GM12878 (cell line): Measurements from ENCODE around the gene USP15. TPM values are rescaled to one million over a fixed set of nuclear protein-coding genes. Genes with fewer than 3 reads are reported as not detected.
A peak's percentile ranks its signal among the peaks of the same experiment; 100 is the strongest.

Source experiments
- CREM ChIP-seq: IDR thresholded peaks from 2 replicates; pipeline ENCODE4 v1.6.1; 2014; ENCODE audit warnings: antibody characterized with exemption, low read depth
- HDAC6 ChIP-seq: fragments of 200-600 bp; sonication (generic); IDR thresholded peaks from one replicate; pipeline ENCODE4 v1.8.0; 2017; ENCODE audit warnings: antibody characterized with exemption; ENCODE audit not compliant: unreplicated experiment
- LARP7 ChIP-seq: fragments of 450-650 bp; IDR thresholded peaks from 2 replicates; pipeline ENCODE4 v1.6.1; 2017; ENCODE audit warnings: mild to moderate bottlenecking
- PML ChIP-seq: IDR thresholded peaks from 2 replicates; pipeline ENCODE4 v1.6.1; 2012; ENCODE audit warnings: low read length, inconsistent platforms
- POLR2AphosphoS2 ChIP-seq: IDR thresholded peaks from 2 replicates; pipeline ENCODE4 v1.6.1; 2011; ENCODE audit warnings: low read depth, mild to moderate bottlenecking, low read length, improper control_type of control experiment, moderate library complexity
- RAD21 ChIP-seq: IDR thresholded peaks from 2 replicates; pipeline ENCODE4 v1.6.1; 2011; ENCODE audit warnings: mild to moderate bottlenecking, low read depth, low read length, moderate library complexity; ENCODE audit not compliant: insufficient read depth
- RBBP5 ChIP-seq: fragments of 200-600 bp; sonication (generic); conservative IDR thresholded peaks from 2 replicates; pipeline ENCODE4 v1.6.1; 2016
- RCOR1 ChIP-seq: conservative IDR thresholded peaks from 2 replicates; pipeline ENCODE4 v1.6.1; 2012; ENCODE audit warnings: low read depth, low read length, improper control_type of control experiment
- RELA ChIP-seq: fragments of 450-650 bp; IDR thresholded peaks from 2 replicates; pipeline ENCODE4 v1.8.0; 2014; ENCODE audit warnings: borderline replicate concordance; ENCODE audit not compliant: partially characterized antibody
- REST ChIP-seq: IDR thresholded peaks from 2 replicates; pipeline ENCODE4 v1.6.1; 2012; ENCODE audit warnings: mild to moderate bottlenecking, low read depth, low read length
- polyA plus RNA-seq, 11 experiments: library from polyadenylated mRNA; depleted of rRNA in 4 of 11; unstranded in 6 of 11; stranded (reverse) in 5 of 11; fragments of >200 nt; fragmentation: Nextera tagmentation in 4 of 11; fragmentation: Illumina TruSeq in 1 of 11; extraction: Ambion mirVana in 4 of 11; extraction: Trizol in 1 of 11; gene quantifications; 1 replicate in 1 of 11; 2 replicates in 10 of 11; pipeline versions ENCODE4 v1.2.1 to v1.2.3, GENCODE V29; 2011 to 2016; ENCODE audit warnings: inconsistent platforms in 2 of 11, missing spikeins in 2 of 11, low read depth in 1 of 11
- total RNA-seq, 4 experiments: library from RNA; depleted of rRNA in 3 of 4; stranded (reverse); fragments of >200 nt in 3 of 4; fragmentation: Illumina TruSeq in 1 of 4; extraction: Trizol in 1 of 4; gene quantifications; 2 replicates each; pipeline versions ENCODE4 v1.2.1 to v1.2.3, GENCODE V29; 2013 to 2021

USP15 gene
- total and polyA plus RNA-seq, 10 of the 15 experiments (the other 5 are each of a cell fraction or from before 2014, with no cell fraction given) = 57.6 to 101 (median 90.2) TPM

GRCh38 chr12:62259993-62260732 is at the start of gene USP15 (continued):
- TF ChIP-seq HDAC6 = no peak
- TF ChIP-seq POLR2AphosphoS2 = peak; percentile 82; the same call in 1 of the 2 replicates
- peak; percentile 87 for TF ChIP-seq RELA
- TF ChIP-seq CREM = peak; percentile 77
- peak; percentile 60; the same call in 1 of the 2 replicates for TF ChIP-seq LARP7
- no peak for TF ChIP-seq RBBP5
- no peak for TF ChIP-seq REST
- no peak for TF ChIP-seq RCOR1
- TF ChIP-seq PML = peak; percentile 86; the same call in 1 of the 2 replicates
- TF ChIP-seq RAD21 = peak; percentile 18; the same call in 1 of the 2 replicates
